H1 (cell line): ENCODE measurements around the gene ELOVL6. TPM values are rescaled to one million over a fixed set of nuclear protein-coding genes. Genes with fewer than 3 reads are reported as not detected.

Experiments used
- RBBP5 ChIP-seq: IDR thresholded peaks from 2 replicates; pipeline ENCODE4 v1.7.1; 2012; ENCODE audit warnings: low read depth, mild to moderate bottlenecking, inconsistent platforms, low read length, moderate library complexity, borderline replicate concordance
- SP1 ChIP-seq: IDR thresholded peaks from 2 replicates; pipeline ENCODE4 v1.6.1; 2011; ENCODE audit warnings: low read depth, low read length
- ZNF274 ChIP-seq: IDR thresholded peaks from 2 replicates; pipeline ENCODE4 v1.7.0; 2012; ENCODE audit warnings: low read length, borderline replicate concordance; ENCODE audit errors: extremely low read depth
- polyA plus RNA-seq, 7 experiments: library from polyadenylated mRNA; depleted of rRNA in 3 of 7; stranded (reverse) in 5 of 7; unstranded in 2 of 7; fragments of >200 nt in 5 of 7; fragments of 200-250 nt in 2 of 7; gene quantifications; 1 replicate in 5 of 7; 2 replicates in 1 of 7; 4 replicates in 1 of 7; pipeline versions ENCODE4 v1.2.1 to v1.2.3, GENCODE V29; 2011 to 2013; ENCODE audit warnings: missing spikeins in 2 of 7, mixed read lengths in 2 of 7
- total RNA-seq: library from RNA; stranded (reverse); fragmentation: NEBNext Ultra II Directional; extraction: Animal tissue kit (Norgen Biotek cat#: 25700); gene quantifications from 2 replicates; pipeline ENCODE4 v1.2.1, GENCODE V29; 2021
- TF ChIP-seq, protein P1 (sequence below): fragments of 300-600 bp; sonication (generic); IDR thresholded peaks from 2 replicates; pipeline ENCODE4 v1.7.1; 2012; ENCODE audit warnings: low read length, moderate library complexity, mild to moderate bottlenecking, inconsistent platforms; ENCODE audit not compliant: insufficient replicate concordance

Gene ELOVL6
- total and polyA plus RNA-seq, 2 of the 8 experiments (the other 6 are each of a cell fraction or from before 2014, with no cell fraction given): 27.8 to 86.6 TPM

DNA sequence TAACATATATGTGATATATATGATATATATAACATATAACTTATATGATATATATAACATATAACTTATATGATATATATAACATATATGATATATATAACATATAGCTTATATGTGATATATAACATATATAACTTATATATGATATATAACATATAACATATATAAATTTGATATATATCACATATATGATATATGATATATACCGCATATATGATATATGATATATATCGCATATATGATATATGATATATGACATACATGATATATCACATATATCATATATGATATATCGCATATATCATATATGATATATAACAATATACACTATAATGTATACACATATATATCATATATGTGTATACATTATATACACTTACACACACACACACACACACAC, 114.3 kb downstream of the ELOVL6 start (continued):
- TF ChIP-seq, protein P1, sequence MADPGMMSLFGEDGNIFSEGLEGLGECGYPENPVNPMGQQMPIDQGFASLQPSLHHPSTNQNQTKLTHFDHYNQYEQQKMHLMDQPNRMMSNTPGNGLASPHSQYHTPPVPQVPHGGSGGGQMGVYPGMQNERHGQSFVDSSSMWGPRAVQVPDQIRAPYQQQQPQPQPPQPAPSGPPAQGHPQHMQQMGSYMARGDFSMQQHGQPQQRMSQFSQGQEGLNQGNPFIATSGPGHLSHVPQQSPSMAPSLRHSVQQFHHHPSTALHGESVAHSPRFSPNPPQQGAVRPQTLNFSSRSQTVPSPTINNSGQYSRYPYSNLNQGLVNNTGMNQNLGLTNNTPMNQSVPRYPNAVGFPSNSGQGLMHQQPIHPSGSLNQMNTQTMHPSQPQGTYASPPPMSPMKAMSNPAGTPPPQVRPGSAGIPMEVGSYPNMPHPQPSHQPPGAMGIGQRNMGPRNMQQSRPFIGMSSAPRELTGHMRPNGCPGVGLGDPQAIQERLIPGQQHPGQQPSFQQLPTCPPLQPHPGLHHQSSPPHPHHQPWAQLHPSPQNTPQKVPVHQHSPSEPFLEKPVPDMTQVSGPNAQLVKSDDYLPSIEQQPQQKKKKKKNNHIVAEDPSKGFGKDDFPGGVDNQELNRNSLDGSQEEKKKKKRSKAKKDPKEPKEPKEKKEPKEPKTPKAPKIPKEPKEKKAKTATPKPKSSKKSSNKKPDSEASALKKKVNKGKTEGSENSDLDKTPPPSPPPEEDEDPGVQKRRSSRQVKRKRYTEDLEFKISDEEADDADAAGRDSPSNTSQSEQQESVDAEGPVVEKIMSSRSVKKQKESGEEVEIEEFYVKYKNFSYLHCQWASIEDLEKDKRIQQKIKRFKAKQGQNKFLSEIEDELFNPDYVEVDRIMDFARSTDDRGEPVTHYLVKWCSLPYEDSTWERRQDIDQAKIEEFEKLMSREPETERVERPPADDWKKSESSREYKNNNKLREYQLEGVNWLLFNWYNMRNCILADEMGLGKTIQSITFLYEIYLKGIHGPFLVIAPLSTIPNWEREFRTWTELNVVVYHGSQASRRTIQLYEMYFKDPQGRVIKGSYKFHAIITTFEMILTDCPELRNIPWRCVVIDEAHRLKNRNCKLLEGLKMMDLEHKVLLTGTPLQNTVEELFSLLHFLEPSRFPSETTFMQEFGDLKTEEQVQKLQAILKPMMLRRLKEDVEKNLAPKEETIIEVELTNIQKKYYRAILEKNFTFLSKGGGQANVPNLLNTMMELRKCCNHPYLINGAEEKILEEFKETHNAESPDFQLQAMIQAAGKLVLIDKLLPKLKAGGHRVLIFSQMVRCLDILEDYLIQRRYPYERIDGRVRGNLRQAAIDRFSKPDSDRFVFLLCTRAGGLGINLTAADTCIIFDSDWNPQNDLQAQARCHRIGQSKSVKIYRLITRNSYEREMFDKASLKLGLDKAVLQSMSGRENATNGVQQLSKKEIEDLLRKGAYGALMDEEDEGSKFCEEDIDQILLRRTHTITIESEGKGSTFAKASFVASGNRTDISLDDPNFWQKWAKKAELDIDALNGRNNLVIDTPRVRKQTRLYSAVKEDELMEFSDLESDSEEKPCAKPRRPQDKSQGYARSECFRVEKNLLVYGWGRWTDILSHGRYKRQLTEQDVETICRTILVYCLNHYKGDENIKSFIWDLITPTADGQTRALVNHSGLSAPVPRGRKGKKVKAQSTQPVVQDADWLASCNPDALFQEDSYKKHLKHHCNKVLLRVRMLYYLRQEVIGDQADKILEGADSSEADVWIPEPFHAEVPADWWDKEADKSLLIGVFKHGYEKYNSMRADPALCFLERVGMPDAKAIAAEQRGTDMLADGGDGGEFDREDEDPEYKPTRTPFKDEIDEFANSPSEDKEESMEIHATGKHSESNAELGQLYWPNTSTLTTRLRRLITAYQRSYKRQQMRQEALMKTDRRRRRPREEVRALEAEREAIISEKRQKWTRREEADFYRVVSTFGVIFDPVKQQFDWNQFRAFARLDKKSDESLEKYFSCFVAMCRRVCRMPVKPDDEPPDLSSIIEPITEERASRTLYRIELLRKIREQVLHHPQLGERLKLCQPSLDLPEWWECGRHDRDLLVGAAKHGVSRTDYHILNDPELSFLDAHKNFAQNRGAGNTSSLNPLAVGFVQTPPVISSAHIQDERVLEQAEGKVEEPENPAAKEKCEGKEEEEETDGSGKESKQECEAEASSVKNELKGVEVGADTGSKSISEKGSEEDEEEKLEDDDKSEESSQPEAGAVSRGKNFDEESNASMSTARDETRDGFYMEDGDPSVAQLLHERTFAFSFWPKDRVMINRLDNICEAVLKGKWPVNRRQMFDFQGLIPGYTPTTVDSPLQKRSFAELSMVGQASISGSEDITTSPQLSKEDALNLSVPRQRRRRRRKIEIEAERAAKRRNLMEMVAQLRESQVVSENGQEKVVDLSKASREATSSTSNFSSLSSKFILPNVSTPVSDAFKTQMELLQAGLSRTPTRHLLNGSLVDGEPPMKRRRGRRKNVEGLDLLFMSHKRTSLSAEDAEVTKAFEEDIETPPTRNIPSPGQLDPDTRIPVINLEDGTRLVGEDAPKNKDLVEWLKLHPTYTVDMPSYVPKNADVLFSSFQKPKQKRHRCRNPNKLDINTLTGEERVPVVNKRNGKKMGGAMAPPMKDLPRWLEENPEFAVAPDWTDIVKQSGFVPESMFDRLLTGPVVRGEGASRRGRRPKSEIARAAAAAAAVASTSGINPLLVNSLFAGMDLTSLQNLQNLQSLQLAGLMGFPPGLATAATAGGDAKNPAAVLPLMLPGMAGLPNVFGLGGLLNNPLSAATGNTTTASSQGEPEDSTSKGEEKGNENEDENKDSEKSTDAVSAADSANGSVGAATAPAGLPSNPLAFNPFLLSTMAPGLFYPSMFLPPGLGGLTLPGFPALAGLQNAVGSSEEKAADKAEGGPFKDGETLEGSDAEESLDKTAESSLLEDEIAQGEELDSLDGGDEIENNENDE: no peak
- TF ChIP-seq RBBP5 (no peak), SP1 (no peak), ZNF274 (no peak)
